ENCODE results near the gene TMEM200C.
A peak's percentile ranks its signal among the peaks of the same experiment; 100 is the strongest.

The TMEM200C gene

DNA sequence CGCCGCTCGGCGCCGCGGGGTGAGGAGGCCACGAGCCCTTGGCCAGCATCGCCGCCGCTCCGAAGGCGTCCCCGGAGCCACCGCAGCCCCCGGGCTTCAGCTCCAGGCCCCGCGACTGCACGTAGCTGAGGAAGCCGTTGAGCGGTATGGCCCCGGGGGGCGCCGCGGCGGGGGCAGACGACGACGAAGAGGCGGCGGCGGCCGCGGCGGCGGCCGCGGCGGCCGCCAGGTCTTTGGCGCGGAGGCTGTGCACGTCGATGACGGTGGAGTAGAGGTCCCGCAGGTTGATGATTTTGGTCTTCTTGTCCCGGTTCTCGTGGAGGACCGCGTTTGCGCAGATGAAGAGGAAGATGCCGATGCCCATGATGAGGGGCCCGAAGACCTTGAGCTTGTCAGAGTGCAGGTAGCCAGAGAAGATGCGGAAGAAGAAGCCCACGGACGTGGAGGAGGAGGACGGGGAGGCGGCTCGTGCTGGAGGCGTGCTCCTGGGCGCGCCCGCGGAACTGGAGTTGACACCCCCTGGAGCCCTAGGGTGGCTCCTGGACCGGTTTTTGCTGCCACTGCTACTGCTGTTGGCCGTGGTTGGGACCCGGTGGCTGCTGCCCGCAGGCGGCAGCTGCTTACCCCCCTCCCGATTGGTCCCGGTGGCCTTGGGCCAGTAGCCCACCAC is 4.0 kb downstream of the TMEM200C start:
- TF ChIP-seq, protein P1, sequence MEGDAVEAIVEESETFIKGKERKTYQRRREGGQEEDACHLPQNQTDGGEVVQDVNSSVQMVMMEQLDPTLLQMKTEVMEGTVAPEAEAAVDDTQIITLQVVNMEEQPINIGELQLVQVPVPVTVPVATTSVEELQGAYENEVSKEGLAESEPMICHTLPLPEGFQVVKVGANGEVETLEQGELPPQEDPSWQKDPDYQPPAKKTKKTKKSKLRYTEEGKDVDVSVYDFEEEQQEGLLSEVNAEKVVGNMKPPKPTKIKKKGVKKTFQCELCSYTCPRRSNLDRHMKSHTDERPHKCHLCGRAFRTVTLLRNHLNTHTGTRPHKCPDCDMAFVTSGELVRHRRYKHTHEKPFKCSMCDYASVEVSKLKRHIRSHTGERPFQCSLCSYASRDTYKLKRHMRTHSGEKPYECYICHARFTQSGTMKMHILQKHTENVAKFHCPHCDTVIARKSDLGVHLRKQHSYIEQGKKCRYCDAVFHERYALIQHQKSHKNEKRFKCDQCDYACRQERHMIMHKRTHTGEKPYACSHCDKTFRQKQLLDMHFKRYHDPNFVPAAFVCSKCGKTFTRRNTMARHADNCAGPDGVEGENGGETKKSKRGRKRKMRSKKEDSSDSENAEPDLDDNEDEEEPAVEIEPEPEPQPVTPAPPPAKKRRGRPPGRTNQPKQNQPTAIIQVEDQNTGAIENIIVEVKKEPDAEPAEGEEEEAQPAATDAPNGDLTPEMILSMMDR (IDR thresholded peaks at IDR 0.05): no peak
- H3K4me3 ChIP-seq (ENCODE audit: low read depth, low read length): no peak overlapping the region
- no peaks in the 10 kb centered on the region for H3K27me3 ChIP-seq (ENCODE audit: control insufficient read depth, insufficient read depth, low read length)

DNA sequence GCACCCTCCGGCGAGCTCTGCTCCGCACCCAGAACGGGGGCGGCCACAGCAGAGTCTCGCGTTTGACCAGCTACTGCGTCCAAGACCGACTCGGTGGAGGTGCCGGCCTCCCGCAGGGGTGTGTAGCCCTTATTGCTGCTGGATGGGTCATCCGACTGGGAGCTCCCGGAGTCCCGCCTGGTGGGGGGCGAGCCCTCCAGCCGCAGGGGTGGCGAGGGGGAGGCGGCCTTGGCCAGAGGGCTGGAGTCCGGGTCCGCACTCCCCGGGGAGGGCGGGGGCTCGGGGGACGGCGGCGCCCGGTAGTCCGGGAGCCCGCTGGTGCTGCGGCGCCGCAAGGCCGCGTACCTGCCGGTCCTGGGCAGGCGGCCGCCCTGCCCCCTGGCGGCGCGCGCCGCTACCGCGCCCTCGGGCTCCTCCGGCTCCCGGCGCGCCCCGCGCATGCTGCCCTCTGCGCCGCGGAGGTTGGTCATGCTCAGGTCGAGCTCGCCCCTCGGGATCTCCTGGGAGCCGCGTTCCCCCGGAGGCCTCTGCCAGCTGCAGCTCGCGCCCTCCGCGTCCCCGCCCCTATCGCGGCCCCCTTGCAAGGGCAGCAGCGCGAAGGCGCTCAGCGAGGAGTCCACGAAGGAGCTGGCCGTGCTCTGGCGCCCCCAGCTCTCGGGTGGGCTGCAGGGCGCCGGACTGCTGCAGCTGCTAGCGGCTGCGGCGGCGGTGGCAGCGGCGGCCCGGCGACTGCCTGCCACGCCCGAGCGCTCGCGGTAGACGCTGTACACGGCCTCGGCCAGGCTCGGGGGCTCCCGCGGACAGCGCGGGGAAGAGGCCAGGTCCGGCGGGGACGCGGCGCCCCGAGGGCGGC is 4.8 kb downstream of the TMEM200C start:
- Histone ChIP-seq H3K79me2 (no peaks in the 10 kb centered on the region), H3K9ac (no peak overlapping the region), H2AFZ (peak overlapping the region; percentile 96), H3K27me3 (ENCODE audit: control insufficient read depth, insufficient read depth, low read length) (no peaks in the 10 kb centered on the region), H3K4me2 (ENCODE audit: low read length) (peak overlapping the region; percentile 79), H3K4me3 (ENCODE audit: low read depth, low read length) (peak overlapping the region; percentile 48), H3K9me3 (ENCODE audit: control insufficient read depth, low read length) (no peaks in the 10 kb centered on the region), H3K36me3 (ENCODE audit: control insufficient read depth, insufficient read depth, low read length) (no peaks in the 10 kb centered on the region), H3K4me1 (peaks cover 3% of the 10 kb centered on the region), H3K27ac (peak overlapping the region; percentile 49)
- TF ChIP-seq, protein P1 (IDR thresholded peaks at IDR 0.05): peak; percentile 29

More for the DNA sequence above, 4.0 kb downstream of the TMEM200C start:
- no peaks in the 10 kb centered on the region for H3K9me3 ChIP-seq (ENCODE audit: control insufficient read depth, low read length)
- H3K79me2 ChIP-seq: no peaks in the 10 kb centered on the region
- H3K36me3 ChIP-seq (ENCODE audit: control insufficient read depth, insufficient read depth, low read length): no peaks in the 10 kb centered on the region
- H3K27ac ChIP-seq: no peak overlapping the region
- H3K4me2 ChIP-seq (ENCODE audit: low read length): no peak overlapping the region
- no peak overlapping the region for H3K9ac ChIP-seq
- H3K4me1 ChIP-seq: peaks cover 3% of the 10 kb centered on the region
- H2AFZ ChIP-seq: no peak overlapping the region

DNA sequence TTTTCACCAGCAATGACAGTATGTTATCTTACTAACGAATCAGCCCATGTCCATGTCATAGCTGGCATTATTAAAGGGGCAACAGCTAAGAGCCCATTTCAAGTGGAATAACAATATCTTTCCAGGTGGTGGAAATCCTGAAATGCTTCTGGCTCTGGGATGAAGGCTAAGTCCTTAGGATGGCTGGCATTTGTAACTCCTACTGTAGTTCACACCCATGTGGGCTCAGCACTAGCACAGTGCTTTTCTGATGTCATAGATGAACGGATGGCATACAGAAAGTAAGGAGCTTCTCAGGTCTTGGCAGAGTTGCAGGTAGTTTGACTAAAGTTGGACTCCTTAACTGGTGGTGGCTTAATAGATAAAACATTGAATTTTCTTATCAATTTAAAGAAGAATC is 10.0 kb downstream of the TMEM200C start:
- Histone ChIP-seq H3K27me3 (ENCODE audit: control insufficient read depth, insufficient read depth, low read length) (no peaks in the 10 kb centered on the region), H3K4me1 (no peaks in the 10 kb centered on the region), H3K9ac (no peak overlapping the region), H3K36me3 (ENCODE audit: control insufficient read depth, insufficient read depth, low read length) (no peaks in the 10 kb centered on the region), H3K9me3 (ENCODE audit: control insufficient read depth, low read length) (no peaks in the 10 kb centered on the region), H3K27ac (no peak overlapping the region), H3K4me2 (ENCODE audit: low read length) (no peak overlapping the region), H3K79me2 (no peaks in the 10 kb centered on the region), H2AFZ (no peak overlapping the region), H3K4me3 (ENCODE audit: low read depth, low read length) (no peak overlapping the region)
- TF ChIP-seq, protein P1 (IDR thresholded peaks at IDR 0.05): no peak

DNA sequence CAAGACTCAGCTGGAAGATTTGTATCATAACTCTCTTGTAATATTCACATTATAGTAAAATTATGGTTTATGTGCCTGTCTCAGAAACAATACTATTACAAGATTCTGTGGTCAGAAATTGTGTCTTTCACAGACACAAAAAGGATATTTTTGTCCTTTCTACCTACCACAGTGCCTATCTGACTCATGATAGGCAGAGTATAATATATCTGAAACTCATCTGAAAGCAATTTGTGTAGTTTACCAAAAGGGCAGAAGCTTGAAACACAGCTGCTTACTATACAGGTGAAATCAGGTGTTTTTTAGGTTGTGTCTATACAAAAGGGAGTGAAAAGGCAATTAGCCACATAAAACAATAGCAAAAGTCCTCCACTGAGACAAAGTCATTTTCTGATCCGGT is 10.9 kb downstream of the TMEM200C start:
- no peak overlapping the region for H2AFZ ChIP-seq
- H3K9ac ChIP-seq: no peak overlapping the region
- no peak overlapping the region for H3K4me2 ChIP-seq (ENCODE audit: low read length)
- no peaks in the 10 kb centered on the region for H3K79me2 ChIP-seq
- TF ChIP-seq, protein P1 (IDR thresholded peaks at IDR 0.05): no peak
- H3K27me3 ChIP-seq (ENCODE audit: control insufficient read depth, insufficient read depth, low read length): no peaks in the 10 kb centered on the region
- H3K4me1 ChIP-seq: no peaks in the 10 kb centered on the region
- no peaks in the 10 kb centered on the region for H3K36me3 ChIP-seq (ENCODE audit: control insufficient read depth, insufficient read depth, low read length)
- H3K9me3 ChIP-seq (ENCODE audit: control insufficient read depth, low read length): no peaks in the 10 kb centered on the region
- H3K27ac ChIP-seq: no peak overlapping the region
- H3K4me3 ChIP-seq (ENCODE audit: low read depth, low read length): no peak overlapping the region
